KOPT-K1 (cell line): ENCODE results near the gene CALCR.

Experiments used
- H3K27ac ChIP-seq: fragments of 200-600 bp; sonication (generic); 2 replicates; pipeline ENCODE4 v1.5.1; 2016; ENCODE audit warnings: antibody characterized with exemption, mild to moderate bottlenecking, low read depth, low read length; ENCODE audit not compliant: poor library complexity, severe bottlenecking
- H3K36me3 ChIP-seq: fragments of 200-600 bp; sonication (generic); 2 replicates; pipeline ENCODE4 v1.5.1; 2017; ENCODE audit warnings: antibody characterized with exemption, mild to moderate bottlenecking, low read length, moderate library complexity; ENCODE audit not compliant: insufficient read depth
- H3K9me3 ChIP-seq: fragments of 200-600 bp; sonication (generic); 2 replicates; pipeline ENCODE4 v1.5.1; 2017; ENCODE audit warnings: antibody characterized with exemption, low read length, mild to moderate bottlenecking; ENCODE audit not compliant: insufficient read depth, poor library complexity, severe bottlenecking

CALCR gene

DNA sequence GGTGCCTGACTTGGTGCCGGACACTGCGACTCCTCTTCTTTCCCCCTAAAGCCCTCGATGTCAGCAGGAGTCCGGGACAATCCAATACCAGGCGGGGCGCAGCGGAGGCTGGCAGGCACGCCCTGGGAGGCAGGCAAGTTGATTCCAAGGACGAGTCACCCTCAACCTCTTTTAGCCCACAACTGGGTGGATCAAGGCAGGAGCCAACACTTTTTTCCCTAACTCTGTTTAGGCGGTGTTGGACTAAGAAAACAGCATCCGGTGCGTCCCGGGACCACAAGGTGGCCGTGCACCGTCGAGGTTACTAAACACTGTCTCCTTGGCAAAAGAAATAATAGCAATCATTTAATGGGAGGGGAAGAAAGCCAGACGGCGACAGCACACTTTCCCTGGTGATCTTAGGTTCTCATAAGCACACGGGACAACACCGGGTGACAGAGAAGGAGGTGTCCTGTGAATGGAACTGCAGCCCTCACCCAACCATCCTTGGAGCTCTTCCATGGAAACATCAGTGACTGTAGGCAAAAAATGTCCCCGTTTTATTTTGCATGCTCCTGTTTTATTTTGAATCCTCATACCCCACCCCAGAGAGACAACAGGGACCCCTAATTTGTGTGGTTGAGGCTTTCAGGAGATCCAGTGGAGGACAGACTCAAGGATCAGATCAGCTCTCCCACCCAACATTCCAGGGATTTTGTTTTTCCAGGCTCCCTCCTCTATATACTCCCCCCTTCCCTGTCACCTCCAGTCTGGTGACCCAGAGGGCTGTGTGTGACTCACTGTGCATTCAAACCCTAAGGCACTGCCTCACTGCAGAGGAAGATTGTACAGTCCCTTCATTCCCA, 1.3 kb upstream of the CALCR start:
- H3K36me3 ChIP-seq = no peaks in the 10 kb centered on the region
- H3K27ac ChIP-seq = no peak overlapping the region
- no peaks in the 10 kb centered on the region for H3K9me3 ChIP-seq

DNA sequence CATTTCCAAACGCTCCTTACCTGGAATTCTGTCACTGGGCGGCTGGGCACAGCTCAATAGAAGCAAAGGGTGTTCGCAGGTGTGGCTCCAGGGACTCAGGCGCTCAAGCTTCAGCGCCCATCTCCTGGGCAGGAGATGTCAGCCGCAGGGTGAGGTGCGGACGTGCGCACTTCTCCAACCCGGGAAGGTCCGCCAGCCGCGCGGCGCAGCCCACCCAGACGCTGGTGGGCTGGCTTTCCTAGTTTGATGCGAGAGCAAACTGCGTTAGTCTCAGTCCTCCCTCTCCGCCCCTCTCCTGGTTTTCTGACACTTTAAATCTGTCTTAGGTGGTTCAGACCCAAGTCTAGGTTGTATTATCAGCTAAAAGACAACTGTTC, 267 bp downstream of the CALCR start:
- no peaks in the 10 kb centered on the region for H3K36me3 ChIP-seq
- H3K27ac ChIP-seq = no peak overlapping the region
- no peaks in the 10 kb centered on the region for H3K9me3 ChIP-seq

DNA sequence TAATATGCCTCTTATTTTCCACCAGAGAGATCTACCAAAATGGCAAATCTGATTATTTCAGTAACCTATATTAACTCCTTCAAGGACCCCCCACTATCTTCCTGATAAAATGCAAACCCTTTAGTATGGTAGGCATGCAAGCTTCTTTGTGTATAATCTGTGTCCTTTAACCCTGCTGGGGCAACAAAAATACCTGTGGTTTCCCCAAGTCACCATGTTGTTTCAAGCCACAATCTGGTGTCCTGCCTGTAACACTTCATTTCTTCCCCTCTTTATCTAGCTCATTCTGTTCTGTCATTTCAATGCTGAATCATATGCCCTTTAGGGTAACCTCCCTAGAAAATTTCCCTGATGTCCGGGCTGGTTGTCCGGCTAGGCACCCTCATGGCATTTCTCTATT, 5.3 kb downstream of the CALCR start:
- H3K27ac ChIP-seq = no peak overlapping the region
- no peaks in the 10 kb centered on the region for H3K36me3 ChIP-seq
- H3K9me3 ChIP-seq = no peaks in the 10 kb centered on the region

DNA sequence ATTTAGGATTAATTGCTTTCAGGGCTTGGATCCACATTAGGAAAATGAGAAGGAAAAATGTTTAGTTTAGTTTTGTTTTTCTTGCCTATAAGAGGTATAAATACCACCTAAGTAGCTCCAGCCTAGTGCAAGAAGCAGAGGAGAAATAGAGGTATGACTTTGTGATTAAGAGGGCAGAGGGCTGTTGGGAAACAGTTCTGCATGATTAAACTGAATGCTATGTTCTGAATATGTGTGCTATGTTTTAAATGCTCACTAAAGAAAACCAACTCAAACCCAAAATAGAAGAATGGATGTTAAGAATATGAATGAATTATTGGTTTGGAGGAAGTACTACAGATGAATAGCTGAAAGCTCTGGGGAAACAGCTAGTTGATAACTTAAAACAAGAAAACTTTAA, 7.6 kb downstream of the CALCR start:
- Histone ChIP-seq H3K36me3 (no peaks in the 10 kb centered on the region), H3K27ac (no peak overlapping the region), H3K9me3 (no peaks in the 10 kb centered on the region)

DNA sequence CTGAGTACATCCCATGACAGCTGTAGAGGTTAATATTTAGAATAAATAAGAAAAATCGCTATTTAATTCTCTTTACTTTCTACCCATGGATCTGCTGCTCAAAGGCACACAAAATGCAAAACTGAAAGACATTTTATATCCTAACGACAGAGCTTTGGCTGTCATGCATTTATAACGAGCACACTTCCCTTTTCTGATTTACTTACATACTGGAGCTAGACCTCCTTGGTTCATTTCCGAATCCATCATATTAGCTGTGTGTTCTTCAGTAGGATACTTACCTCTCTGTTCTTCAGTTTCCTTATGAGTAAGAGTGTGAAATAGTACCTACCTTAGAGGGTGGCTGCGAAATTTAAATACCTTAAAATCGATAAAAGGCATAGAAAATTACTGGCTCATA, 10.9 kb downstream of the CALCR start:
- no peak overlapping the region for H3K27ac ChIP-seq
- no peaks in the 10 kb centered on the region for H3K36me3 ChIP-seq
- H3K9me3 ChIP-seq = no peaks in the 10 kb centered on the region

DNA sequence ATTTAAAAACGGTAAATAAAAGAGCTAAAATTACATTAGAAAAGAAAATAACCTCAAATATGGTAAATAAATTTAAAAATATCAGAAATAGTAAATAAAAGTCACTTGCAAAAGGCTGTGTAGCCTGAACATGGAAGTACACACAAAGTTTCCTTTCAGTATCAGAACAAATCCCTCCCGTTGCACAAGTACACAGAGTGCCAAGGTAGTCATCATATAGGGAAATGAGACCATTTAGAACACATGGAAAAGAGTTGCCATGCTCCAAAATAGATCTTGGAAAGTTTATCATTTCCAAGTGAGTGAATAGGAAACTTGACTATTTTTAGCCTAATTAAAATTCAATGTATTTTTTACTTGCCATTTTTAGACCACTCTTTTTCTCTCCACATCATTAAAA, 11.6 kb downstream of the CALCR start:
- H3K36me3 ChIP-seq = no peaks in the 10 kb centered on the region
- no peak overlapping the region for H3K27ac ChIP-seq
- no peaks in the 10 kb centered on the region for H3K9me3 ChIP-seq

DNA sequence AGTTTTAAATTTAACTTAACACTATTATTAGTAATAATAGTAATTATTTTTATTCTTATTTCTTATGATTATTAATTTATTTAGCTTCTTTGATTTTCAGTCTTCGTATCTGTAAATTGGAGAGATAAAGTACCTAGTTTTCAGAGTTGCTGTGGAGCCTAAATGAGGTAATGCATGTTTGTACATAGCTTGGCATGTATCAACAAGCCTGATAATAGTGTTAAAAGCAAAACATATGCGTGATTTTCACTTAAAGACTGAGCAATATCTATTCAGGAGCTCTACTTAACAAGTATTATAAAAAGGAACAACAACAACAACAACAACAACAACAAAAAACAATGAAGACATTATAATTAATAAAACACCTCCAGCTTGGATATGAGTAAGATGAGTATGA, 12.4 kb downstream of the CALCR start:
- no peaks in the 10 kb centered on the region for H3K9me3 ChIP-seq
- no peaks in the 10 kb centered on the region for H3K36me3 ChIP-seq
- H3K27ac ChIP-seq = no peak overlapping the region

DNA sequence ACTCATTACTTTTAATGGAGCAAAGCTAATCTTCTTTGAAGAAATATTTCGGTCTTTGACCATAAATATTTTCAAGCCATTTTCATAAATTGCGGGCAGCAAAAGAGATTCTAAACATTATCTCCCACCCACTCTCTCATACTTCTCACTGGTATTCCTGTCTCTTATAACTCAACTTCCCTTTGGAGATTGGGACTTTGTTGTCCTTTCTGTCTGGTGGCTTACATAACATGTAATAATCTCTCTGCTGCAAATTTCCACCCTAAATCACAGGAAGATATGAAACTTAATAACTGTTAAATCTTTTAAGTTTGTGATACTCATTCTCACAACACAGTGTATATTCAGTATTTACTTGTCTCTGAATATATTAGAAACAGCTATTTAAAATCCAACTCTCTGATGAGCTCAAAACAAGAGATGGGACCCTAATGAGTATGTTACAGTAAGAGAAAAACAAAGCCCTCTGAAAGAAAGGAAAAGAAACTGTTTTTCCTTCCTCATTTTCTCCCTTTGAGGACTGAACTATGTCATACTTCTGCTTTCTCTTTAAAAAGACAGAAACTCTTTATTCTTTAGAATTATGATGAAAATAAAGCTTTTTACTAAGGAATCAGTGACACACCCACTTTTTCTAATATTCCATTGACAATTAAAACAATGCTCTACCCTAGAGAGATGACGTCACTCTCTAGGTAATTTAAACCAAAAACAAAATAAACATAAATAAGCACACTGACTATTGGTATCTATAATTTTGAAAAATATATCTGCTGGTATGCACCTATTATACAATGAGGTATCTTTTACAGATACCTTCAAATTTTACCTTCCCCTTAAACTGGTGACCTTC, 14.7 kb downstream of the CALCR start:
- Histone ChIP-seq H3K36me3 (no peaks in the 10 kb centered on the region), H3K9me3 (no peaks in the 10 kb centered on the region), H3K27ac (no peak overlapping the region)

DNA sequence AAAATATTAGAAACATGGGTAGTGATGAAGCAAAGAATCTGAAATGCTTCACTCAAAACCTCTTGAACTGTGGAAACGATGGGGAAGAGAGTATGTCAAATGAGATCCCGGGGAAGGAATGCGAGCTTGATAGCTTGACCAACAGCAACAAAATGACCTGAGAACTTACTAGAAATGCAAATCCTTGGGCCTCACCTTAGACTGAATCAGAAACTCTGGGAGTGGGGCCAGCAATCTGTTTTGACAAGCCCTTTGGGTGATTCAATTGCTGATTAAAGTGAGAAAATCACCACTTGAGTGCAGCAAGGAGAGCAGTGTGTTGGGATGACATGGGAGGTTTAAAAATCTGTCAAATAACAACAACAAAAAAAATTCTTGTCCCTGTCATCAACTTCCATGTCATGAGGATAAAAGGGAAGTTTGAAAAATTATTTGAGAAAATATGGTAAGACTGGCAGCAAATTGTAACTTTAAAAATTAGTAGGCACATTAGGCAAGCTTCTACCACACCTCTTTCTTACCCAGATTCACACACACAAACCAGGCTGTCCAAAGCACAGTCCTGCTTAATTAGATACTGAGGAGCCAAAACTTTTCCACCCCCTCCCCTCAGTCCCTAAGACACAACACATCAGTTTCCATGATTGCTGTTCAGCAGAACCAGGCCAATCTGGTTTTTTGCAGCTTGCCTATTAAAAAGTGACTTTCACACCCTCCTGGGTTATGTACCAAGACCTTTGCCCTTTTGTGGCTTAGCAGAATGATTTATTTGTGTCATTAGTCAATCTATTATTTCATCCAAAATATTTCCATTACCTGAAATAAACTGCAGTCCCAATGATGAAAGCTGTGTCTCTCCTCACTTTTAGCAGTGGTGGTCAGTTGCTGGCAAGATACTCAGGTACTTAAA, 15.6 kb downstream of the CALCR start:
- no peaks in the 10 kb centered on the region for H3K36me3 ChIP-seq
- H3K9me3 ChIP-seq = no peaks in the 10 kb centered on the region
- H3K27ac ChIP-seq = no peak overlapping the region

DNA sequence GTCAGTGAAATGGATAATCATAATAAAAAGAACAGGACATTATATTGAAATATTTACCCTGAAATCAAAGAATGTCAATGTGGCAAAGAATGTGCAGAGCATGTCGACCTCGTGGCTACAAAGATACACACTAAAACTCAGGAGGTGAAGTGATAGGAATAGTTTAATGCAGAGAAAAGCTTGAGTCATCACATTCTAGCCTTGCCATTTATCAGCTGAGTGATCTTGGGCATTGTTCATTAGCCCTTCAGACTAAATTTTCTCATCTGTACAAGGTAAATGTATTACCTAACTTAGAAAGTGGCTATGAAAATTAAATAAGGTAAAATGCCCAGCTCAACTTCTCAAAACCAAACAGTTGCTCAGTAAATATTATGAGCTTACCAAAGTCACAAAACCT, 22.6 kb downstream of the CALCR start:
- no peaks in the 10 kb centered on the region for H3K36me3 ChIP-seq
- H3K27ac ChIP-seq = no peak overlapping the region
- H3K9me3 ChIP-seq = no peaks in the 10 kb centered on the region

DNA sequence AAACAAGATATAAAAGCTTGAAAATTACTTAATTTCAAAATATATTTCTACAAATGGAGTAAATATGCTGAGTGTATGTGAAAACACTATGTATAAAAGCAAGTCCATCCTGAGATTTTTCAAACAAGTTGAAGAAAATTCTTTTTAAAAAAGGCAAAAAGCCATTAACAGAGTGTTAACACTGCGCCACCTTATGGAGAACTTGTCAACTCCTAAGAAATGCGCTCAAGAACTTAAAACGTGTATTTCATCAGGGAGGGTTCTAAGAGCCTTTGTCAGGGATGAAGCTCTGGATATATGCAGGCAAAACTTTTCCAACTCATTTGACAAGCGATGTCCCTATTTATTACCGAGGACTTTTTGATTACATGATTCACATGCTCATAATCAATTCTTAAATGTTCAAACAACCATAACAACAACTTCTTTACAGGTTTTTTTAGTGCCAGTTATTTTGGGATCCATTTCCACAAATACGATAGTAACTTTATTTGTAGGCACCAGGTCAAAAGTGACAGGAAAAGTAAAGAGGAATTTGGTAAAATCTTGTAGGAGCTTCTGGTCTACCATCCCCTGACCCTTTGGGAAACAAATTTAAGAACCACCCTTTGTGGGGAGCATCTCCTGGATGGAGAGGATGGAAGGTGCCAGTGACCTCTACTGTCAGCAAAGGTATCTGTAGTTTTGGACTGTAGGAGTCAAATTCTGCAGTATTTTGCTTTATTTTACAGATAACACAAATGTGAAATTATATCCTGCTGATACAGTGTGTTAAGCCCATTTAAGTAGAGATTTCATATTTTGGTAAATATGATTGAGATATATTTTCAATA, 23.2 kb downstream of the CALCR start:
- H3K9me3 ChIP-seq = no peaks in the 10 kb centered on the region
- H3K27ac ChIP-seq = no peak overlapping the region
- no peaks in the 10 kb centered on the region for H3K36me3 ChIP-seq

DNA sequence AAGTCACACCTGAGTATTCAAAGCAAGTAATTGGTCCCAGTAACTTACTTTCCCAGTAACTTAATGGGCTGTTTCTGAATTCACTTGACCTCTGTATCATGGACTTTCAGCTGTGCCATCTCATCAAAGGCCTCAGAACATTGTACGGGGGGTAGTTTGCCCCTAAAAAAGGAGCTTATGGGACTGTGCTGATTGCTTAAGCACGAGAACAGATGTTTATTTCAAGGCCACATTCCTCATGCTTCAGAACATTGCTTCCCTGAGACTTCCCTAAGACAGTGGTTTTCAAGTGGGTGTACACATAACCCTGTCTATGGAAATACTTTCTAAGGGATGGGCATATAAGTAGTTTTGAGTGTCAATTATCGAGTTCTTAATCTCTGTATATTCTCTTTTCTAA, 26.8 kb downstream of the CALCR start:
- no peaks in the 10 kb centered on the region for H3K36me3 ChIP-seq
- H3K27ac ChIP-seq = no peak overlapping the region
- H3K9me3 ChIP-seq = no peaks in the 10 kb centered on the region

DNA sequence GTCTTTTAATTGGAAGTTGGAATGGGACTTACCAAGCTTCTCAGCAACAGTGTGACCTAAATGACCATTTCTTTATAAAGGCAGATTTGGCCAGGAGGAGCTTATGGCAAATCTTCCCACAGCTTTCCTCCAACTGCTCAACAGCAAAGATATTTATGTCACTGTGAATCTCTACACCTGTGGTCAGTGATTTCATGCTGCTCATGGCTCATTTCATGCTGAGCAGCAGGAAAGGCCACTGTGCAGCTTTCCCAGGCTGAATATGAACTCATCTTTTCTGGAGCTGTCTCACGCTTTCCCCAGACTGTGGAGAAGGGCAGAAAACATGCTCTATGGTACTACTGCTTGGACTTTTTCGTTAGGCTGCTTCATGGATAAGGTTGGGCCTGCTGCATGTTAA, 29.8 kb downstream of the CALCR start:
- no peak overlapping the region for H3K27ac ChIP-seq
- H3K36me3 ChIP-seq = no peaks in the 10 kb centered on the region
- no peaks in the 10 kb centered on the region for H3K9me3 ChIP-seq

DNA sequence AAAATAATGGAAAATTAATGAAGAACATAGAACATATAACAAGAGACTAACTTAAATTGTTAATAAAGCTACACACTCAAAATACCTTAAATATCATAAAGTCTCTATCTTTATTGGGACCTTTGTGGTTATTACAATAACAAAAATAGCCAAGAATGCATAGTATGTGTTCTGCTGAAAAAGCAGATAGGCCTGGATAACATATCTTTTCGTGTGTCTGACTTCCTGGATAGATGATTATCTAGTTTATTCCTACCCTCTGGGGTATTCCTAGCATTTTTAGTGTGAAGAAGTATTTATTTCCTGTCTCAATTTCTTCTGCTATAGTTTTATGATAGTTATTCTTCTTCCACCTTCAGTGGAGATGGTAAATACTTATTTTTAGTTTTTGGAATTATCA, 36.5 kb downstream of the CALCR start:
- Histone ChIP-seq H3K27ac (no peak overlapping the region), H3K9me3 (no peaks in the 10 kb centered on the region), H3K36me3 (no peaks in the 10 kb centered on the region)
